ENCODE data around the gene TRIO. TPM values are rescaled to one million over a fixed set of nuclear protein-coding genes. Genes with fewer than 3 reads are reported as not detected.

The TRIO gene
- total RNA-seq, 1 experiment from 2014 or later: 211 TPM

GRCh38 chr5:14296533-14297331 lies 153.6 kb downstream of the TRIO start:
- H3K9ac ChIP-seq (ENCODE audit: low read length): no peak overlapping the region
- POLR2A ChIA-PET (ENCODE audit: unreplicated experiment): no interaction called here
- TF ChIP-seq CTCF (conservative IDR thresholded peaks at IDR 0.05; ENCODE audit: low read depth, low read length) (no peak), EZH2phosphoT487 (IDR thresholded peaks at IDR 0.05; ENCODE audit: borderline replicate concordance, low read length) (no peak), EZH2 (IDR thresholded peaks at IDR 0.05; ENCODE audit: low read length, unreplicated experiment) (no peak)
- H3K9me2 ChIP-seq (replicated peaks; ENCODE audit: low read length): no peaks in the 10 kb centered on the region
- no peak overlapping the region for H3K27ac ChIP-seq (ENCODE audit: low read length)
- no peaks in the 10 kb centered on the region for H3F3A ChIP-seq (ENCODE audit: low read length, unreplicated experiment)
- peak; percentile 22 for DNase-seq
- peaks cover 70% of the 10 kb centered on the region for H3K79me2 ChIP-seq (ENCODE audit: low read length)
- ATAC-seq: peak; percentile 52
- H3K4me3 ChIP-seq (ENCODE audit: low read length): no peak overlapping the region
- no peaks in the 10 kb centered on the region for H4K20me1 ChIP-seq (ENCODE audit: low read length)
- H3K27me3 ChIP-seq (ENCODE audit: low read length): no peaks in the 10 kb centered on the region
- H3K4me2 ChIP-seq (ENCODE audit: low read length): no peak overlapping the region
- intact Hi-C loops (cut with micrococcal nuclease): no loop called here
- BruUV-seq (replicated peaks): no TSS peak
- H2AFZ ChIP-seq (ENCODE audit: low read length): no peak overlapping the region
- H3K4me1 ChIP-seq (ENCODE audit: insufficient read depth, low read length): peaks cover 11% of the 10 kb centered on the region; the same call in 1 of the 2 replicates
- no peaks in the 10 kb centered on the region for H3K9me3 ChIP-seq (ENCODE audit: low read length)
- peaks cover 69% of the 10 kb centered on the region for H3K36me3 ChIP-seq (ENCODE audit: low read depth, low read length)
- CTCF ChIA-PET: no interaction called here

- H3K27me3 ChIP-seq (ENCODE audit: low read length): no peaks in the 10 kb centered on the region
- no peak overlapping the region for H3K9ac ChIP-seq (ENCODE audit: low read length)
- H3F3A ChIP-seq (ENCODE audit: low read length, unreplicated experiment): no peaks in the 10 kb centered on the region
- no peak overlapping the region for H3K4me3 ChIP-seq (ENCODE audit: low read length)
- H3K9me2 ChIP-seq (replicated peaks; ENCODE audit: low read length): no peaks in the 10 kb centered on the region
- no peak overlapping the region for H3K27ac ChIP-seq (ENCODE audit: low read length)
- intact Hi-C loops (cut with micrococcal nuclease): no loop called here
- H2AFZ ChIP-seq (ENCODE audit: low read length): no peak overlapping the region
- TF ChIP-seq EZH2phosphoT487 (IDR thresholded peaks at IDR 0.05; ENCODE audit: borderline replicate concordance, low read length) (no peak), CTCF (conservative IDR thresholded peaks at IDR 0.05; ENCODE audit: low read depth, low read length) (no peak), EZH2 (IDR thresholded peaks at IDR 0.05; ENCODE audit: low read length, unreplicated experiment) (no peak)
- H4K20me1 ChIP-seq (ENCODE audit: low read length): no peaks in the 10 kb centered on the region
- H3K79me2 ChIP-seq (ENCODE audit: low read length): peaks cover 70% of the 10 kb centered on the region
- ATAC-seq (no peak; the same call in 1 of the 2 replicates), DNase-seq (no peak)
- H3K4me1 ChIP-seq (ENCODE audit: insufficient read depth, low read length): peaks cover 11% of the 10 kb centered on the region; the same call in 1 of the 2 replicates
- no peaks in the 10 kb centered on the region for H3K9me3 ChIP-seq (ENCODE audit: low read length)
- H3K36me3 ChIP-seq (ENCODE audit: low read depth, low read length): peaks cover 69% of the 10 kb centered on the region
- H3K4me2 ChIP-seq (ENCODE audit: low read length): 0 out of 2 replicates have a peak overlapping the region, but pooled peaks have one; percentile 3
- POLR2A ChIA-PET (ENCODE audit: unreplicated experiment): no interaction called here
- no TSS peak for BruUV-seq (replicated peaks)
- CTCF ChIA-PET: no interaction called here
These were observed 154.6 kb downstream of the TRIO start for GRCh38 chr5:14297697-14298096.
